HG03103 (cell line): ENCODE measurements around the gene SLC23A1.
"Not testable (repeated sequence)": the region's sequence is repeated elsewhere in the genome, so short reads cannot be mapped to it uniquely, and the experiment has no call there.

Source experiments
- ATAC-seq: cut with Tn5 transposase; IDR thresholded peaks from one replicate; pipeline ENCODE4 v1.9.1; 2021; ENCODE audit warnings: low read depth; ENCODE audit not compliant: unreplicated experiment

The SLC23A1 gene

DNA sequence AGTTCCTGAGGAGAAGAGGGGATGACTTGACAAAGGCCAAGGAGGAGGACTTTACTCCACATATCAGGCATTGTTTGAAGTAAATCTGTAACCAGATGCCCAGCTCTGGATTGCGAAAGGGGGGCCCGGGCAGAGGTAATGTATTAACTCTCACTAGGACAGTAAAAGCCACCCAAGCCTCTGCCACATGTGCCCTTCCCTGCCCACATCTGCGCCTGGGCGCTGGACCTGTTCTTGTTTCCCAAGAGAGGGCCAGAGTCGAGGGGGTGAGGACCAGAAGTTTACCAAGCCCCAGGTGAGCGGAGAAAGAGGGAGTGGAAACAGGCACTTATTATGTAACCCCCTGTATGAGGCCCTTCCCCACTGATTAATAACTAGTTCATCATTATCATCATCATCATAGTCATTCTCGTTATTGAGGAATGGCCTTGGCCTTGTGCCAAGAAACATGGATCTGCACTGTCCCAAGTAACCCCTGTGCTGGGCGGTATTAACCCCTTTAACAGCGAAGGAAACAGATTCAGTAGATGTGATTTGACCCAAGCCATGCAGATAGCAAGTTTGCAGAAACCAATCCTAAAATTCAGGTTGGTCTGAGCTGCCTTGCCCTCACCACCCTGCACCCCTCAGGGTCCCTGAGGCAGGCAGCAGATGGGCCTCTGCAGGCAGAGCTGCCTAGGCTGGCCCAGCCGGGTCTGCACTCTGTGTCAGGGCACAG is at the start of gene SLC23A1:
TSS of gene SLC23A1 (minus strand) at position 23 of the 718 bp plus-strand sequence. CDS start 44 bp downstream, outside the sequence.
- ATAC-seq: no peak

DNA sequence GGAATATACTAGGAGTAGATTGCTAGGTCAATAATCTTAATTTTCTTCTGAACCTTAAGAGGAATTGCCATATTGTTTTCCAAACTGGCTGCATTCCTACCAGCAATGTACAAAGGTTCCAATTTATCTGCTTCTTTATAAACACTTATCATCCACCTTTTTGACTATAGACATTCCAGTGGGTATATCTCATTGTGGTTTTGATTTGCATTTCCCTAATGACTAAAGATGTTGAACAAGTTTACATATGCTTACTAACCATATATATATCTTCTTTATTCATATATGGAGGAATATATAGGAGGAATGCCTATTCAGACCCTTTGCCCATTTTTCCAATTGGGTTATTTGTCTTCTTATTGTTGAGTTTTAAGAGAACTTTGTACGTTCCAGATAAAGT is 48.6 kb upstream of the SLC23A1 start:
- no peak for ATAC-seq

DNA sequence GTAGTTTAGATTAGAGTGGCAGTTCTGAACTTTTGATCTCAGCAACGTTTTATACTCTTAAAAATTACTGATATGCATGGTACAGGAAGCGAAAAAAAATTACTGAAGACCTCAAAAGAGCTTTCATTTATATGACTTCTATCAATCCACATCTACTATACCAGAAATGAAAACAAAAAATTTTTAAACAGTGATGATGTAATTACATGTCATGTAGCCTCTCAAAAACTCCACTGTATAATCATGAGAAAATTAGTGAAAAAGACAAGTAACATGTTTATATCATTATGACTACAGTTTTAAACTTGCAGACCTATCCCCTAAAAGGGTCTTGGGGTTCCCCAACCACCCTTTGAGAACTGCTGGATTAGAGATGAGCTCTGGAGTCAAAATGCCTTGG is 46.9 kb upstream of the SLC23A1 start:
- ATAC-seq: no peak

DNA sequence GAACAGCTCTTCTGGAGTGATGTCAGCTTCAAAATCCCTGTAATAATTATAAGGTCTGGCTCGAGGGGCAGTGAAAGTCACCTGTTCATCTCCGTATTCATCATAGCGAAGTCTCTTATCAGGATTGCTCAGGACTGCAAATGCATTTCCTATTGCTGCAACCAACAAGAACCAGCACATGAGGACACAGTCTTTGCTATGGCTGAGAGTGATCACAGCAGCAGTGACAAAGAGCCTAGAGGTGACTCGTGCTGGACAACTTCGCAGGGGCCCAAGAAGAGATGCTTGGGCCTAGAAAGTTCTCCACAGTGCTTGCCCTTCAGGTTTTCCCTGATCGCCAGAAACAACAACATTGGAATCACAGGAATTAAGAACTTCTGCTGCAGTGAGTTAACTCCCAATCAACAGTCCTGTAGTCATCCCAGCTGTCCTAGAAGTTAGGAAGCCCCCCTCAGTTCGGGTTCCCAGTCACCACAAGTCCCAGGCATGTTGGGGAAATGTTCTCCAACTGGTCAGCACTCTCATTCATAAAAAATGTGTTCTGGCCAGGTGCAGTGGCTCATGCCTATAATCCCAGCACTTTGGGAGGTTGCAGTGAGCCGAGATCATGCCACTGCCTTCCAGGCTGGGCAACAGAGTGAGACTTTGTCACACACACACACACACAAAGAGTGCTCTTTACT is 43.2 kb upstream of the SLC23A1 start:
- ATAC-seq: no peak

DNA sequence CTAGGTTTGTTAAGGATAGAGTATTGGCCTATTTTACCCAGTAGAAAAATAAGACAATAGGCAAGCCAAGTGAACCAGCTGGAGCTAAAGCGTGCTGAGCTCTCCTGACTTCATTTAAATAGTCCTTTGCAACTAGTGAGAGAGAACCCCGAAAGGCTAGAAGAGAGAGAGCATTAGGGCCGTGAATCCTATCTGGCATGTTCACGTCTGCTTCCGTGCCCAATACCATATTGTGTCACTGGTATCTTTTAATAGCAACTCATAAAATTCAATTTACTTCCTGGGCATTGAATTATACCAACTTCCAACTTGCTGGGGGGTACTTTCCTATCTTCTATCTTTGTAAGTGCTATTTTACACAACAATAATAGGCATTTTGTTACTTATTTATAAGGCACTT is 42.4 kb upstream of the SLC23A1 start:
- ATAC-seq: no peak

DNA sequence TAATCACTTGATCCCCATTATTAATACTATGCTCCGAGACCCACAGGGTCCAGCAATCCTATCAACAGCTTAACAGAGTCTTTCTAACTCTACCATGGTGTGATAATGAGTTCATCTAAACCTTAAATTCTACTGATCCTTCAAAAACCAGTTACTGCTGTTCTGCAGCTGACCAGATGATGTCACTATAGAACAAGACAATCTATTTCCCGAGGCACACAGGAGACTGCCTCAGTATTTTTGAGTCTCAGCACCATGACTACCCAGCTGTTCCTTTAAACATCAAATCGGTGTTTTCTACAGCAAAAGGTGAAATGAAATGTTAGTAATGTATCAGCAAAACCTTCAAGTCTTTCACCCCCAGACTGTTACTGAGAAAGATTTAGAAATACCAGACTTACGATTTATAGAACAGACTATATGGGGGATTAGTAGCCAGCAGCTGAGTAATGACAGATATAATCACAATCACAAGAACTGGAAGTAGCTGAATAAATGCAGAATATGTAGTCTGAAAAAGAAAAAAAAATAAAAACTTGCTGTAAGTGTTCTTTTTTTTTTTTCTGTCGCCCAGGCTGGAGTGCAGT is 39.3 kb upstream of the SLC23A1 start:
- ATAC-seq: peak; percentile 54

DNA sequence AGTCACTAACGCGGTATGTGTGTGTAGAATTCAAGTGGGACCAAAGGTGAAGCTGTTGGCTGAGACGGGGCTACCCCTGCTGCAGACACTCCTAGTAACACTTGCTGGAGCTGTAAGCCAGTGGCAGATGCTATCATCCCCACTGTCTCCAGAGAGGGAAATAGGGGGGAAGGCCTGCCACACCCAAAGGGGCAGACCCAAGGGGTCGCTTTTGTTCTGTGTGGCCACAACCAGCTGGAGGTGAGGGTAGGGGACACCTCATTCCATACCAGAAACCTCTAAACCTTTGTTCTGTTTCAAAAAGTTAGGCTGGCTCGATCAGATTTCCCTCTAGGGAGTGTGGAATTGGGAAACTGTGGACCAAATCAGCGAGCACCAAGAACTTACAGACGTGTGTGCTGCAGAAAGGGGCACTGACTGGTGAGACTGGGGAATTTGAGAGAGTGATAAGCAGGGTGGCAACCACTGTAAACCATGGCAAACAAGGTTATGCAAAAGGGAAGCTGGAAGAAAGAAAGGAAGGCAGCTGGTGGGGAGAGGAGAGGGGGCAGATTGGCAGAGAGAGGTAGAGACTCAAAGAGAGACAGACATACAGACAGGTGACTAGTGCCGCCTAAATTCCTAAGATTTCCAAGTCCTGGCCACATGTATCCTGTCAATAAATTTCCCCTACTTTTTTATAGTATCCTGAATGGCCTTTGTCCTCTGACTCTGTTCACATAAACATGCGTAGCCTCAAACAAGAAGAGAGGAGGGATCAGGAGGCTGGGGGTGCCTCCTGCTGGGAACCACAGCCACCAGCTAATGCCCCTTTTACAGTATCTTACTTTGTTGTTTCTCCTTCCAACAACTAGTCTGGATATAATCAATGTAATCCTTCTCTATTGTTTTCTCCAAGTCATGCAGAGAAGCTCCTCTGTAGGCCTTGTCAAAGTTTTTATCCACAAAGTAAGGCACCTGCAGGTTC is 36.4 kb upstream of the SLC23A1 start:
- no peak for ATAC-seq

DNA sequence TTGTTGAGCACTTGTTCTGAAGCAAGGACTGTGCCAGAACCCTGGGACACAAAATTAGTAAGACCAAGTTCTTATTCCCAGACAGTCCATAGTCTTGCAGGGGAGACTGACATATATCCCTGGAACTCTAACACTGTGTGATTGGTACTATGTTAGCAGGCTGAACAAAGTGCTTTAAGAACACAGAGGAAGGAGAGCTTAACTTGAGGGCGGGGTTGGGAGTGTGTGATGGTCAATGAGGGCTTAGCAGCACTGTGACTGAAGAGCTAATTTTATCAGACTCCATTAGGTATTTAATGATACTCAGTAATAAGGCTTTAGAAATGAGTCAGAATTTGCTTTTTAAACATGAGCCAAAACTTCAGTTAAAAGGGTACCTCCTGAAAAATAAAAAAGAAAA is 35.7 kb upstream of the SLC23A1 start:
- ATAC-seq: no peak

DNA sequence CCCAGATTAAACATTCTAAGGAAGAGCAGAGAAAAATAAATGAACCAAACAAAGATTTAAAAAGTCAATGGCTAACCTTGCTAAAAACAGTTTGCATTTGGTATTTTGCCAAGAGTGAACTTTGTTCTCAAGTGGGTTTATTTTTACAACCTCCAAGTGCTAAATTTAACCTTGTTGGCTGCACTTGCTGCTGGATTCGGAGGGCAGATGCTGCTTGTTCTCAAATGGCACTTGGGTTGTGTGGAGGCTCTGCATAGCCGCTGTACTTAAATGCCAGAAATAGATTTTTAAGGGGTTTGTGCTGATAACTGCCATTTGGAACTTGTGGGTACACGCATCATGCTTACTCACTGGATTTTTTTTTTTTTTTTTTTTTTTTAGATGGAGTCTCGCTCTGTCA is 34.1 kb upstream of the SLC23A1 start:
- no peak for ATAC-seq

DNA sequence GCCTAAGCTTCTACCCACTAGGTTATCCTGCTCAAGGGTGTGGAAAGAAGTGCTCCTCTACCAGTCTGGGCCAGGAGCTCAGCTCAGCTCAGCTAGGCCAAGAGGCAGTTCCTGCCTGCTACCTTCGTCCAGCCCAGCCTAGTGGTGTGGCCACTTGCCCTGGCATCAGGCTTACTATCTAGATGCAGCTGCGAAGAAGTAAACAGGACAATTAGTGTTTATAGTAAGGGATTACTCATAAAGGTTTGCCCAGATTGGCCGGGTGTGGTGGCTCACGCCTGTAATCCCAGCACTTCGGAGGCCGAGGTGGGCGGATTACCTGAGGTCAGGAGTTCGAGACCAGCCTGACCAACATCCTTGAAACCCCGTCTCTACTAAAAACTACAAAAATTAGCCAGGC is 33.6 kb upstream of the SLC23A1 start:
- no peak for ATAC-seq

DNA sequence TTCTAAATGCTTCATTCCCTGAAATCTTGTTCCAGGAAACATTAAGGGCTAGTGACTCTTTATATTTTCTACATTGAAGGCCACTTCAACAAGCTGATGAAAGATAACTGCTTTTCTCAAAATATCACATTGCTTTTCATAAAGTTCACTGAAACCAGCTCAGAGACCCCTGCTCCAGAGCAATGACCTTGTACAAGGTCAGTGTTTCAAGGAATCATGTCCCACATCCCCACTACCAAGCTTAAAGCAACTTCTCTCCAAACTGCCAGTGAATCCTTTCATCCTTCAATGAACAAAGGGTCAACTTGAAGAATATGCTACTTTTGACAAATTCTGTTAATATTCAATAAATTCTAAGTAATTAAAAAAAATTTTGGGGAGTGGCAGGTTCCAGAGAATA is 32.8 kb upstream of the SLC23A1 start:
- ATAC-seq: no peak

DNA sequence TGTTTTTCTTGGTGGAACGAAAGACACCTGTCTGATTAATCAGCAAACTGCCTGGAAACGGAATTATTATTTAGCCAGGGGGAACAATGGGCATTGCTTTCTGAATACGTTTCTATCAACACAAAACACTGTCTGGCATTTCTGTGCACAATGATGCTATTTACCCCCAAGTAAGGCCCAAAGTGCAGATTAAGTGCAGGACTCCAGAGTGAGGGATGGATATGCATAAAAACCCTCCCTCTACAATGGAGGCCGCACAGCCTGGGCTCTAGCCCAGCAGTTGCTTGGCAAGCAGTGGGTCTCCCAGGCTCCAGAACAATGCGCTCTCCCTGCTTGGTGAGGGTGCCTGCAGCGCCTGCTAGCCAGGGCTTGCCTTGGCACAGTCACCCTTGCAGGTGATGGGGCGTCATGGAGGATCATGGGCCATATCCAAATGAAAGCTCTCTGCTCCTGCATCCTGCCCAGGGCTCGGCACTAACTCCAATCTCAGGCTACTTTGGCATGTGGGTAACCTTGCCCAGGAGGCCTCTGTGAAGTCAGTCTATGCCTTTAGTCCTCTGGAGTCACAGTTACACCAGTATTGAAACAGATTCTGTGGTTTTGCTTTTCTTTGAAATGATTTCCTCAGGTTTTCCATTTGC is 32.2 kb upstream of the SLC23A1 start:
- ATAC-seq: no peak

DNA sequence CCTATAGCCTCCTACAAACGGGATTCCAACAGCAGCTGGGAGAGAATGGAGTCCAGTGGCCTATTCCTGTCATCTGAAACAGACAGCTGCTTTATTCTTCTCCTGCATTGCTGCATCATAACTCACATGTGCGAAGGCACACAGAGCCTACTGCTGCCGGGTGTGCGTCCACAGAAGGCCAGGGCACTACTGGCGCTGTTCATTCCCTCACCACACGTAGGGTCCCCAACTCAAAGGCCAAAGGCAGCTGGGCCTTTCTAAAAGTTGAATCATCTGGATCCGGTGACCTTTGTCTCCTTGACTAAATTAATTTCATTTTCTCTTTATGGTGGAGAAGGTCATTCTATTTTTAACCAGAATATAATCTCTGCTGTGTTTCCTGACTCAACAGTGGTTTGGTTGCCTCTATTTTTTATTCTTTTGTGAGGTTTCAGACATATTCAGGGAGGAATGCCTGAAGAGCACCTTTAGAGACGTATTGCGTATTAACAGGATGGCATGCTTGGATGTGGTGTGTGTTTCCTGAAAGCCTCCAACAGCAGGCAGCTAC is 31.6 kb upstream of the SLC23A1 start:
- no peak for ATAC-seq

DNA sequence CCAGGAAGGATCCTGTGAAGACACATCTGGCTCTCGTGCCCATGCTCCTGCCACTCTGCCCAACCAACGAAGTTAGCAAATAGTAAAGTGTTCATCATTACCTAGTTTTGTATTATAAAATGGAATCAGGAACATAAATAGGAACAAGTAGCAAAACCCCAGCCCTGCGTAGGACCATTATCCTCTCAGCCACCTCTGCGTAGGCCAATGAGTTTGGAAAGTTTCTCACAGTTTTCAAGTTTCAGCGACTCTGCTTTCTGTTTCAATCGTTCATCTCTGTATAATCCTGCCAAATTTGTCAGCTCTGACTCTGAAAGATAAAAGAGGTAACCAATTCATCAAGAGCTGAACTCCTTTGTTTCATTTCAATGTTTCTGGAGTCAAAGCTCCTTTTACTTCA is 30.9 kb upstream of the SLC23A1 start:
- no peak for ATAC-seq

DNA sequence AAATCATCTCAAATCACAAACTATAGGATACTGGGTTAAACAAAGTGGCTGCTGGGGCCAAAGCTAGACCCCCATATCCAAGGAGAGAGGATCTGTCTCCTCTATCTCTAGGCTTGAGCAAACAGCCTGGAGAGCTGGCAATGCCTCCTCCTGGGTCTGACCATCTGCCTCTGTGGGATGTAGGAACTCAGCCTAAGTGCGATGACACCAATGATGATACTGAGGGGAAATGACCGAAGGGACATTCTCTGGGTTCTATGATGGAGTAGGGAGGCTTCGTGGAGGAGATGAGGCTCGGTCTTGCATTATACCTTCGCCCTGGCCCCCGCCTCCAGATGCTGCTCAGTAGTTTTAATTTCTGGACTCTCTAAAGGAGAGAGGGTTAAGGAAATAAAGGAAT is 30.1 kb upstream of the SLC23A1 start:
- no peak for ATAC-seq

DNA sequence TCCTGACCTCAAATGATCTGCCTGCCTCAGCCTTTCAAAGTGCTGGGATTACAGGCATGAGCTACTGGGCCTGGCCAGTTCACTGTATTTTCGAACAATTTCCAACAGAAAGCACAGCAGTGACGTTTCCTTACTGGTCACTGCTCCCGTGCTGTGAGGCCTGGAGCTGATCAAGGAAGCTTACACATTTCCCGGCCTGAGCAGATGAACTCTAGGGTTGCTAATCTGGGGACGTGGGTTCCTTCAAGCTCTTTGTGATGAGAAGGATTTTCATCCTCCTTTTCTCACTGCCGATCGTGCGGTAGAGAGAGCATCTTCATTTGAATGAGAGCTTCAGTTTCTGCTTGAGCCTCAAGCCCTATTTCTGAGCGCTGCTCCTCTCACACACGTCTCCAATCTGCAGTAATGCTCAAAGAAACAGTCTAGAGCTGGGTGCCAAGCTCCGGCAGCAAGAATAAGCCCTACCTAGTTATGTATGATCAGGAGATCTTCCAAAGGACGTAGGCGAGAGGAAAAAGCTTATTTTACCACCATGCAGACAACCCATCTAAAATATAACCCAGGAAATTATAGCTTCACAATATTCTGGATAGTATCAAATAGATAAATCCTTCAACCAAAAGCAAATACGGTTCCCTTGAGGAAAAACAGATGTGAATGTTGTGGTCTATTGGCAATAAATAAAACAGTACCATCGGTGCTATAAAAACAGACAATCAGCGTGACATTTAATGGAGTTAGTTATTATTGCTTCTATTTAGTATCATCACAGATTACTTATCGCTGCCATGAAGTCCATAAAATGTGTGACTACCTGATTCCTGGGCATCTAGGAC is 28.1 kb upstream of the SLC23A1 start:
- ATAC-seq: no peak

DNA sequence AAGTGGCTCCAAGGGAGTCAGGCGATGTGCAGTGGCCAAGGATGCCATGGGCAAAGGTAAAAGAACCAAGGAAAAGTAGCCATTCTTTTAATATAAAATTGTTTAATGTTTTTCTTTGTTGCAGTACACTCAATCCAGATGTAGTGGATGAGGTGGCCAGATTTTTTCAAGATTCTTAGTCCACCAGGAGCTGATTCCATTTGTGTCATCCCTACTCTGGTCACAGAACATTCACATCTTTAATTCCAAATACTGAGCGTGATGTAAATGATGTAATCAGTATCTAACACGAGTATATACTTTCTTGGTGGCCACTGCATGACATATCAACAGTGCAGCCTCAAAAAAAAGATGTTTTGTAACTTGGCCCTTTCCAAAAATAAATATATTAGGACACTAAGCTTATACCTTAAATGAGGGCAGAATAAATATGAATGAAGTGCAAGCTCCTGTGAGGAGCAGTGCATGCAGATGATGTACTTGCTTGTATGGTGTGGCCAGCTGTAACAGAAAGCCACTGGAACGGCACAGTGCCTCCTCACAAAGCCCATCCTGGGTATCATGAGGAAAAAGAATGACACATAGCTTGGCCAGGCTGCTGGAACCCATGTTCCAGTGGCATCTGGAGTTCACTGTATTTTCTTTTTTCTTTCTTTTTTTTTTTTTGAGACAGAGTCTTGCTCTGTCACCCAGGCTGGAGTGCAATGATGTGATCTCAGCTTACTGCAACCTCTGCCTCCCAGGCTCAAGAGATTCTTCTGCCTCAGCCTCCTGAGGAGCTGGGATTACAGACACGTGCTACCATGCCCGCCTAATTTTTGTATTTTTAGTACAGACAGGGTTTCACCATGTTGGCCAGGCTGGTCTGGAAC is 27.3 kb upstream of the SLC23A1 start:
- ATAC-seq: no peak

DNA sequence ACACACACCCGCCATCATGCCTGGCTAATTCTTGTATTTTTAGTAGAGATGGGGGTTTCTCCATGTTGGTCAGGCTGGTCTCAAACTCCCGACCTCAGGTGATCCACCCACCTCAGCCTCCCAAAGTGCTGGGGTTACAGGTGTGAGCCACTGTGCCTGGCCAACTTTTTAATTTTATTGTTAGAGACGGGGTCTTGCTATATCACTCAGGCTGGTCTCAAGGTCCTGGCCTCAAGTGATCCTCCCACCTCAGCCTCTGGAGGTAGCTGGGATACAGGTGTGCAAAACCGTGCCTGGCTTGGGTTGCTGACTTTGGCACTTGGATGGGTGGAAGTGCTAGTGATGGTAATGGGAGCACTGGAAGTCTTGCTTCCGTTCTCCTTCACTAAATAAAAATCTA is 26.0 kb upstream of the SLC23A1 start:
- ATAC-seq: not testable (repeated sequence)
